ENCODE results near the gene SHC4.
"Not testable (repeated sequence)": the region's sequence is repeated elsewhere in the genome, so short reads cannot be mapped to it uniquely, and the experiment has no call there.

Gene SHC4

GRCh38 chr15:48796930-48797329 lies 166.8 kb downstream of the SHC4 start:
- DNase-seq (ENCODE audit: low read depth, low spot score) = no peak

- DNase-seq (ENCODE audit: low read depth, low spot score) = no peak
Observed at GRCh38 chr15:48796521-48796920, 167.2 kb downstream of the SHC4 start.

GRCh38 chr15:48795901-48796300 lies 167.8 kb downstream of the SHC4 start:
- DNase-seq (ENCODE audit: low read depth, low spot score) = no peak

GRCh38 chr15:48794697-48795134 lies 169.0 kb downstream of the SHC4 start:
- DNase-seq (ENCODE audit: low read depth, low spot score) = no peak

GRCh38 chr15:48792408-48792807 lies 171.3 kb downstream of the SHC4 start:
- no peak for DNase-seq (ENCODE audit: low read depth, low spot score)

- DNase-seq (ENCODE audit: low read depth, low spot score) = not testable (repeated sequence)
Observed at GRCh38 chr15:48790466-48791115, 173.1 kb downstream of the SHC4 start.

- DNase-seq (ENCODE audit: low read depth, low spot score) = no peak
Observed at GRCh38 chr15:48785712-48786111, 178.0 kb downstream of the SHC4 start.

GRCh38 chr15:48785195-48785594 lies 178.5 kb downstream of the SHC4 start:
- DNase-seq (ENCODE audit: low read depth, low spot score) = no peak

GRCh38 chr15:48784756-48785155 lies 179.0 kb downstream of the SHC4 start:
- no peak for DNase-seq (ENCODE audit: low read depth, low spot score)

GRCh38 chr15:48782911-48783310 lies 180.8 kb downstream of the SHC4 start:
- no peak for DNase-seq (ENCODE audit: low read depth, low spot score)

GRCh38 chr15:48781481-48782081 lies 182.1 kb downstream of the SHC4 start:
- no peak for DNase-seq (ENCODE audit: low read depth, low spot score)

- no peak for DNase-seq (ENCODE audit: low read depth, low spot score)
Observed at GRCh38 chr15:48781017-48781416, 182.7 kb downstream of the SHC4 start.

- no peak for DNase-seq (ENCODE audit: low read depth, low spot score)
Observed at GRCh38 chr15:48778331-48778730, 185.4 kb downstream of the SHC4 start.

GRCh38 chr15:48777645-48778330 lies 185.9 kb downstream of the SHC4 start:
- DNase-seq (ENCODE audit: low read depth, low spot score) = no peak

GRCh38 chr15:48775546-48775945 lies 188.2 kb downstream of the SHC4 start:
- DNase-seq (ENCODE audit: low read depth, low spot score) = no peak

GRCh38 chr15:48774484-48774883 lies 189.2 kb downstream of the SHC4 start:
- no peak for DNase-seq (ENCODE audit: low read depth, low spot score)

Data from iPS DF 19.7 (cell line).